ENCODE measurements around the gene GRAP2.

GRAP2 gene

DNA sequence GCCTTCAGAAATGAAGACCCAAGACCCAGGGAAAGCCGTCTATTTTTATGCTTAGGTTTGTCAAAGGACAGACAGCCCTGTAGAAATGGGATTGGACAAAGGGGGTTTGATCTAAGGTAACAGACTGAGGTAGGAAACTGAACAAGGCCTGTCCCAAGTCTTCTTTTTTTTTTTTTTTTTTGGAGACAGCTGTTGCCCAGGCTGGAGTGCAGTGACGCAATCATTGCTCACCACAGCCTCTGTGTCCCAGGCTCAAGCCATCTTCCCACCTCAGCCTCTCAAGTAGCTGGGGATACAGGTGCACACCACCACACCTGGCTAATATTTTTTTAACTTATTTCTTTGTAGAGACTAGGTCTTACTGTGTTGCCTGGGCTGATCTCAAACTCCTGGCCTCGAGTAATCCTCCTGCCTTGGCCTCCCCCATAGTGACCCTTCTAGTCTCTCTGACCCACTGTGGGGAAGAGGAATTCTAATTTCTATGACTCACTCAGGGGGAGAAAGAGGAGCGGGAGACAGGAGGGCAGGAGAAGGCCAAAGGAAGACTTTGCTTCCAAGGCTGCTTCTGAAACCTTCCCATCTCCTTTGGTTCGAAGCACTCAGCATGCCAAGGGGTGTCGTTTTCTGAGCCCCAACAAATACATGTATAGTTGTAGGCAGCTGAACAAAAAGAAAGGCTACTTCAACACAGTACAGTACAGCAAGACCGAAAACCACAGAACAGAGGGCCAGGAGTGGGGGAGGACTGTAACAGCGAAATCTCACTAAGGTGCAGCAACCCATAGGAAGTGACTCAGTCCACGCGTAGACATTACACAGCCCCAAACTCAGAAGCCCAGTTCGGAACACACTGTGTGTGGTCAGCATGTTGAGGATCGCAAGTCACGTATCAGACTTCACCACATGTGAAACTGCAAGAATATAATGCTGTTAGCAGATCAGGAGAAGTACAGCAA is 60.2 kb downstream of the GRAP2 start:
- Histone ChIP-seq H3K27me3 (no peaks in the 10 kb centered on the region), H3K36me3 (no peaks in the 10 kb centered on the region), H3K9me3 (no peaks in the 10 kb centered on the region), H3K4me1 (peaks cover 6% of the 10 kb centered on the region), H3K4me3 (ENCODE audit: low read depth, low read length) (no peak overlapping the region)
- DNase-seq = no peak
- no peak for TF ChIP-seq CTCF (IDR thresholded peaks at IDR 0.05; ENCODE audit: low read depth, low read length)

DNA sequence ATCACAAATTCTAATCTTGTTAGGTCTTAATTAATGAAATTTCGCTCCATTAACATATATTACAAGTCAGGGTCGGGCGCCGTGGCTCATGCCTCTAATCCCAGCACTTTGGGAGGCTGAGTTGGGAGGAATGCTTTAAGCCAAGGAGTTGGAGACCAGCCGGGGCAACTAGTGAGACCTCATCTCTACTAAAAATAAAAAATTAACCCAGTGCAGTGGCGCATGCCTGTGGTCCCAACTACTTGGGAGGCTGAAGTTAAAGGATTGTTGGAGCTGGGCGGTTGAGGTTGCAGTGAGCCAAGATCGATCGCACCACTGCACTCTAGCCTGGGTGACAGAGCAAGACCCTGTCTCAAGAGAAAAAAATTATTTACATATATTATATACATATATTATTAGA is 61.2 kb downstream of the GRAP2 start:
- Histone ChIP-seq H3K9me3 (no peaks in the 10 kb centered on the region), H3K4me1 (peaks cover 6% of the 10 kb centered on the region), H3K36me3 (no peaks in the 10 kb centered on the region), H3K4me3 (ENCODE audit: low read depth, low read length) (no peak overlapping the region), H3K27me3 (no peaks in the 10 kb centered on the region)
- no peak for TF ChIP-seq CTCF (IDR thresholded peaks at IDR 0.05; ENCODE audit: low read depth, low read length)
- no peak for DNase-seq

- Histone ChIP-seq H3K27me3 (no peaks in the 10 kb centered on the region), H3K4me3 (ENCODE audit: low read depth, low read length) (no peak overlapping the region), H3K4me1 (no peaks in the 10 kb centered on the region), H3K36me3 (no peaks in the 10 kb centered on the region), H3K9me3 (no peaks in the 10 kb centered on the region)
- no peak for DNase-seq
- TF ChIP-seq CTCF (IDR thresholded peaks at IDR 0.05; ENCODE audit: low read depth, low read length) = no peak
These were observed 64.9 kb downstream of the GRAP2 start for GRCh38 chr22:39965748-39966147.

- H3K4me3 ChIP-seq (ENCODE audit: low read depth, low read length) = no peak overlapping the region
- no peaks in the 10 kb centered on the region for H3K9me3 ChIP-seq
- no peak for TF ChIP-seq CTCF (IDR thresholded peaks at IDR 0.05; ENCODE audit: low read depth, low read length)
- no peaks in the 10 kb centered on the region for H3K4me1 ChIP-seq
- DNase-seq = no peak
- H3K27me3 ChIP-seq = 0 out of 2 replicates have a peak, but pooled peaks cover 2% of the 10 kb centered on the region
- H3K36me3 ChIP-seq = no peaks in the 10 kb centered on the region
These were observed 65.6 kb downstream of the GRAP2 start for GRCh38 chr22:39966470-39966869.

GRCh38 chr22:39967103-39967829 is 66.4 kb downstream of the GRAP2 start:
- Histone ChIP-seq H3K36me3 (no peaks in the 10 kb centered on the region), H3K27me3 (0 out of 2 replicates have a peak, but pooled peaks cover 2% of the 10 kb centered on the region), H3K4me1 (no peaks in the 10 kb centered on the region), H3K4me3 (ENCODE audit: low read depth, low read length) (no peak overlapping the region), H3K9me3 (no peaks in the 10 kb centered on the region)
- TF ChIP-seq CTCF (IDR thresholded peaks at IDR 0.05; ENCODE audit: low read depth, low read length) = no peak
- DNase-seq = no peak
